Liver (tissue), 9 donors: Measurements from ENCODE around the gene PARD3. TPM values are rescaled to one million over a fixed set of nuclear protein-coding genes. Genes with fewer than 3 reads are reported as not detected.

Source experiments
- DNase-seq: peaks from one replicate; pipeline ENCODE4 v3.0.0-alpha.2; 2017; ENCODE audit warnings: low spot score
- H3K27ac ChIP-seq, 2 donors: one replicate each; pipeline ENCODE4 v1.7.0; 2013; ENCODE audit warnings: inconsistent platforms in 2 of 2, low read length in 2 of 2, control low read depth in 1 of 2, low read depth in 1 of 2, mild to moderate bottlenecking in 1 of 2
- H3K27me3 ChIP-seq, 4 donors: one replicate each; pipeline versions ENCODE4 v1.6.1 to v1.7.0; 2013; ENCODE audit warnings: low read length in 3 of 4, inconsistent platforms in 1 of 4, mild to moderate bottlenecking in 1 of 4, moderate library complexity in 1 of 4; ENCODE audit not compliant: control insufficient read depth in 4 of 4, insufficient read depth in 4 of 4
- H3K36me3 ChIP-seq, 4 donors: one replicate each; pipeline versions ENCODE4 v1.6.1 to v1.7.0; 2013; ENCODE audit warnings: low read length in 3 of 4, mild to moderate bottlenecking in 3 of 4, low read depth in 1 of 4, moderate library complexity in 1 of 4; ENCODE audit not compliant: control insufficient read depth in 4 of 4, insufficient read depth in 3 of 4
- H3K4me1 ChIP-seq, 4 donors: one replicate each; pipeline versions ENCODE4 v1.6.1 to v1.7.0; 2013; ENCODE audit warnings: low read length in 3 of 4, mild to moderate bottlenecking in 3 of 4, moderate library complexity in 1 of 4; ENCODE audit not compliant: control insufficient read depth in 4 of 4, insufficient read depth in 4 of 4
- H3K4me3 ChIP-seq, 3 donors: one replicate each; pipeline versions ENCODE4 v1.6.1 to v1.7.0; 2013; ENCODE audit warnings: low read length in 3 of 3, control low read depth in 1 of 3, low read depth in 1 of 3, mild to moderate bottlenecking in 1 of 3
- H3K9ac ChIP-seq, 2 donors: one replicate each; pipeline ENCODE4 v1.7.0; 2013; ENCODE audit warnings: low read length in 2 of 2, mild to moderate bottlenecking in 2 of 2, moderate library complexity in 2 of 2, control low read depth in 1 of 2, low read depth in 1 of 2
- H3K9me3 ChIP-seq, 4 donors: one replicate each; pipeline versions ENCODE4 v1.6.1 to v1.7.0; 2013; ENCODE audit warnings: low read length in 3 of 4; ENCODE audit not compliant: control insufficient read depth in 4 of 4
- EGR1 ChIP-seq, 2 donors: IDR thresholded peaks; 2 replicates each; pipeline ENCODE4 v1.6.1; 2016 to 2018; ENCODE audit warnings: antibody characterized with exemption in 2 of 2, low read depth in 2 of 2
- FOXA1 ChIP-seq: IDR thresholded peaks from 2 replicates; pipeline ENCODE4 v1.6.1; 2016; ENCODE audit warnings: antibody characterized with exemption
- FOXA2 ChIP-seq: IDR thresholded peaks from 2 replicates; pipeline ENCODE4 v1.6.1; 2016; ENCODE audit warnings: antibody characterized with exemption
- GABPA ChIP-seq, 2 donors: IDR thresholded peaks in 1 of 2; conservative IDR thresholded peaks in 1 of 2; 2 replicates each; pipeline ENCODE4 v1.6.1; 2016; ENCODE audit warnings: antibody characterized with exemption in 2 of 2, mild to moderate bottlenecking in 1 of 2, moderate library complexity in 1 of 2
- HNF4A ChIP-seq, 2 donors: conservative IDR thresholded peaks; 2 replicates each; pipeline ENCODE4 v1.6.1; 2016; ENCODE audit warnings: antibody characterized with exemption in 2 of 2, mild to moderate bottlenecking in 2 of 2
- HNF4G ChIP-seq: IDR thresholded peaks from 2 replicates; pipeline ENCODE4 v1.6.1; 2016; ENCODE audit warnings: antibody characterized with exemption
- JUND ChIP-seq, 2 donors: IDR thresholded peaks; 2 replicates each; pipeline ENCODE4 v1.6.1; 2016; ENCODE audit warnings: antibody characterized with exemption in 2 of 2
- NR2F2 ChIP-seq: IDR thresholded peaks from 2 replicates; pipeline ENCODE4 v1.6.1; 2016; ENCODE audit warnings: antibody characterized with exemption
- RAD21 ChIP-seq, 2 donors: IDR thresholded peaks; 2 replicates each; pipeline ENCODE4 v1.6.1; 2016; ENCODE audit warnings: antibody characterized with exemption in 2 of 2, mild to moderate bottlenecking in 2 of 2
- REST ChIP-seq: IDR thresholded peaks from 2 replicates; pipeline ENCODE4 v1.6.1; 2016; ENCODE audit warnings: antibody characterized with exemption, mild to moderate bottlenecking
- RXRA ChIP-seq, 2 donors: IDR thresholded peaks; 2 replicates each; pipeline ENCODE4 v1.6.1; 2017 to 2018; ENCODE audit warnings: antibody characterized with exemption in 2 of 2, mild to moderate bottlenecking in 1 of 2
- SP1 ChIP-seq: IDR thresholded peaks from 2 replicates; pipeline ENCODE4 v1.6.1; 2018; ENCODE audit warnings: antibody characterized with exemption, mild to moderate bottlenecking
- TAF1 ChIP-seq: conservative IDR thresholded peaks from 2 replicates; pipeline ENCODE4 v1.6.1; 2016; ENCODE audit warnings: antibody characterized with exemption, mild to moderate bottlenecking
- YY1 ChIP-seq: IDR thresholded peaks from 2 replicates; pipeline ENCODE4 v1.6.1; 2016; ENCODE audit warnings: antibody characterized with exemption, mild to moderate bottlenecking
- ZBTB33 ChIP-seq: IDR thresholded peaks from 2 replicates; pipeline ENCODE4 v1.6.1; 2016; ENCODE audit warnings: antibody characterized with exemption
- WGBS: extraction: QIAGEN DNeasy Blood & Tissue Kit; methylation state at CpG from one replicate; pipeline ENCODE4 v1.1.7; 2013; 5-methylcytosine and 5-hydroxymethylcytosine counted together
- polyA plus RNA-seq, 2 donors: library from polyadenylated mRNA; stranded (reverse) in 1 of 2; unstranded in 1 of 2; fragments of 200-250 nt in 1 of 2; fragments of >200 nt in 1 of 2; fragmentation: Nextera tagmentation in 1 of 2; extraction: Ambion mirVana in 1 of 2; gene quantifications; one replicate each; pipeline versions ENCODE4 v1.2.1 to v1.2.3, GENCODE V29; 2013 to 2015
- total RNA-seq, 2 donors: library from RNA; depleted of rRNA; stranded (reverse); fragments of >200 nt; gene quantifications; one replicate each; pipeline ENCODE4 v1.2.3, GENCODE V29; 2014
- TF ChIP-seq, protein P1 (sequence below): IDR thresholded peaks from 2 replicates; pipeline ENCODE4 v1.6.1; 2016; ENCODE audit warnings: antibody characterized with exemption
- TF ChIP-seq, protein P2 (sequence below): IDR thresholded peaks from 2 replicates; pipeline ENCODE4 v1.6.1; 2016; ENCODE audit warnings: antibody characterized with exemption
- donor health status: healthy.
- donor health status: healthy.
- donor health status: healthy.
- donor health status: healthy.
- donor health status: healthy.

Gene PARD3
- total and polyA plus RNA-seq, 4 donors, result 12.3 to 43.8 (median 13.5) TPM

- WGBS, result 87% methylated on average over 3 of the region's 3 CpGs
- H3K27me3 ChIP-seq, result no peaks in the 10 kb centered on the region
- no peak overlapping the region for H3K9ac ChIP-seq
- H3K9me3 ChIP-seq, result no peaks in the 10 kb centered on the region
- no peaks in the 10 kb centered on the region for H3K4me1 ChIP-seq
- no peak for DNase-seq
- no peak for TF ChIP-seq NR2F2
- H3K36me3 ChIP-seq, result peaks cover 2 to 8% (median 4%) of the 10 kb centered on the region in 4 donors
- H3K4me3 ChIP-seq, result no peak overlapping the region
- no peak overlapping the region for H3K27ac ChIP-seq
Measured at GRCh38 chr10:34380856-34381255, 434.2 kb downstream of the PARD3 start.

DNA sequence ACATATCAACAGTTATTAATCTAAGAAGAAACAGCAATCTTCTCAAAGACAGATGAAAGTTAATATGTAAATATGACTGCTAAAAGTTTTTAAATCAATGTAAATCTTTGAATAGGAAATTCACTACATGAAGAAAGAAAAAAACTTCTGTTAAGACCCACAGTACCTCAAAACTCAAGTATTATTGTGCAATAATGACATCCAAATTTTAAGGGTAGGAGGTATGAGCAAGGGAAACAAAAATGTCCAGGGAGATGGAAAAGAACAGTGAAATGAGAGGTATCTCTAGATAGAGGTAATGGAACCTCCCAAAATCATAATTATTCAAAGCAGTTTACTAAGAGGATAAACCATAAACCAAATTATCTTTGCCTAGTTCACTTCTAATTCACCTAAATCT lies 436.8 kb downstream of the PARD3 start:
- H3K4me3 ChIP-seq, result no peak overlapping the region
- no peak overlapping the region for H3K27ac ChIP-seq
- H3K9me3 ChIP-seq, result no peaks in the 10 kb centered on the region
- H3K27me3 ChIP-seq, result no peaks in the 10 kb centered on the region
- DNase-seq, result no peak
- no peaks in the 10 kb centered on the region for H3K4me1 ChIP-seq
- H3K9ac ChIP-seq, result no peak overlapping the region
- H3K36me3 ChIP-seq, result peaks cover 2 to 12% (median 6%) of the 10 kb centered on the region in 4 donors
- TF ChIP-seq ZBTB33 (no peak), FOXA2 (no peak), TAF1 (no peak), JUND (IDR thresholded peaks at IDR 0.05) (no peak), HNF4A (conservative IDR thresholded peaks at IDR 0.05) (no peak), HNF4G (no peak), YY1 (no peak), EGR1 (IDR thresholded peaks at IDR 0.05; ENCODE audit: low read depth in 2 of 2) (no peak), SP1 (no peak), NR2F2 (no peak), REST (no peak), GABPA (IDR thresholded peaks at IDR 0.05 in 1 of 2, conservative IDR thresholded peaks at IDR 0.05 in 1 of 2) (no peak), RXRA (IDR thresholded peaks at IDR 0.05) (no peak), FOXA1 (no peak), RAD21 (IDR thresholded peaks at IDR 0.05) (no peak)
- TF ChIP-seq, protein P1, sequence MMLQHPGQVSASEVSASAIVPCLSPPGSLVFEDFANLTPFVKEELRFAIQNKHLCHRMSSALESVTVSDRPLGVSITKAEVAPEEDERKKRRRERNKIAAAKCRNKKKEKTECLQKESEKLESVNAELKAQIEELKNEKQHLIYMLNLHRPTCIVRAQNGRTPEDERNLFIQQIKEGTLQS, result no peak
- TF ChIP-seq, protein P2, sequence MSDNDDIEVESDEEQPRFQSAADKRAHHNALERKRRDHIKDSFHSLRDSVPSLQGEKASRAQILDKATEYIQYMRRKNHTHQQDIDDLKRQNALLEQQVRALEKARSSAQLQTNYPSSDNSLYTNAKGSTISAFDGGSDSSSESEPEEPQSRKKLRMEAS, result no peak
